Neural cell (in vitro differentiated cells): Measurements from ENCODE around the gene MED13.

Experiments
- EP300 ChIP-seq: fragments of 450-650 bp; conservative IDR thresholded peaks from 2 replicates; pipeline ENCODE4 v1.6.1; 2014; ENCODE audit warnings: antibody characterized with exemption, mild to moderate bottlenecking, moderate library complexity; ENCODE audit not compliant: poor library complexity, severe bottlenecking
- EZH2 ChIP-seq: fragments of 200-600, 300-800 bp; shearing (Covaris generic), sonication (generic); IDR thresholded peaks from 2 replicates; pipeline ENCODE4 v1.6.1; 2014; ENCODE audit warnings: antibody characterized with exemption, low read length, borderline replicate concordance, mild to moderate bottlenecking; ENCODE audit not compliant: insufficient read depth, poor library complexity, severe bottlenecking
- MXI1 ChIP-seq: fragments of 450-650 bp; conservative IDR thresholded peaks from 2 replicates; pipeline ENCODE4 v1.6.1; 2014; ENCODE audit warnings: antibody characterized with exemption, mild to moderate bottlenecking; ENCODE audit not compliant: poor library complexity, severe bottlenecking
- POLR2AphosphoS5 ChIP-seq: IDR thresholded peaks from 2 replicates; pipeline ENCODE4 v1.6.1; 2012
- RAD21 ChIP-seq: fragments of 450-650 bp; conservative IDR thresholded peaks from 2 replicates; pipeline ENCODE4 v1.6.1; 2014; ENCODE audit warnings: antibody characterized with exemption, mild to moderate bottlenecking, moderate library complexity
- TAF1 ChIP-seq: IDR thresholded peaks from 2 replicates; pipeline ENCODE4 v1.6.1; 2012; ENCODE audit warnings: low read depth
- TF ChIP-seq, protein P1 (sequence below): fragments of 450-650 bp; IDR thresholded peaks from 2 replicates; pipeline ENCODE4 v1.5.1; 2014; ENCODE audit warnings: antibody characterized with exemption, mild to moderate bottlenecking, moderate library complexity; ENCODE audit not compliant: poor library complexity, severe bottlenecking

DNA sequence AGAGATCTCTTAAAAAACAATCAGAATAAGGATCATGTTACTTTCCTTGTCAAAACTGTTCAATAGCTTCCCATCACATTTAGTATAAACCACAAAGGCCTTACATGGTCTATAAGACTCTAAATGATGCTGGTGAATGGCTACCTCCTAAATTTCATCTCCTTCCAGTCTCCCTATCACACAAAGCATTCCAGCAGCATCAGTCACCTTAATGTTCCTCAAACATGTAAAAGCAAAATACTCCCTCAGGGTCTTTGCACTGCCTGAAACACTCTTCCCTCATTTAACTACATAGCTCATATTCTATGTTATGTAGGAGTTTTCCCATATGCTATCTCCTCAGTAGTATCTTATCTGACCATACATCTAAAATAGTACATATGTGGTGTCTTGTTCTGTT is 83.8 kb downstream of the MED13 start:
- TF ChIP-seq, protein P1, sequence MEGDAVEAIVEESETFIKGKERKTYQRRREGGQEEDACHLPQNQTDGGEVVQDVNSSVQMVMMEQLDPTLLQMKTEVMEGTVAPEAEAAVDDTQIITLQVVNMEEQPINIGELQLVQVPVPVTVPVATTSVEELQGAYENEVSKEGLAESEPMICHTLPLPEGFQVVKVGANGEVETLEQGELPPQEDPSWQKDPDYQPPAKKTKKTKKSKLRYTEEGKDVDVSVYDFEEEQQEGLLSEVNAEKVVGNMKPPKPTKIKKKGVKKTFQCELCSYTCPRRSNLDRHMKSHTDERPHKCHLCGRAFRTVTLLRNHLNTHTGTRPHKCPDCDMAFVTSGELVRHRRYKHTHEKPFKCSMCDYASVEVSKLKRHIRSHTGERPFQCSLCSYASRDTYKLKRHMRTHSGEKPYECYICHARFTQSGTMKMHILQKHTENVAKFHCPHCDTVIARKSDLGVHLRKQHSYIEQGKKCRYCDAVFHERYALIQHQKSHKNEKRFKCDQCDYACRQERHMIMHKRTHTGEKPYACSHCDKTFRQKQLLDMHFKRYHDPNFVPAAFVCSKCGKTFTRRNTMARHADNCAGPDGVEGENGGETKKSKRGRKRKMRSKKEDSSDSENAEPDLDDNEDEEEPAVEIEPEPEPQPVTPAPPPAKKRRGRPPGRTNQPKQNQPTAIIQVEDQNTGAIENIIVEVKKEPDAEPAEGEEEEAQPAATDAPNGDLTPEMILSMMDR, result no peak
- no peak for TF ChIP-seq TAF1
- no peak for TF ChIP-seq MXI1
- no peak for TF ChIP-seq EP300
- TF ChIP-seq EZH2, result no peak
- no peak for TF ChIP-seq POLR2AphosphoS5
- TF ChIP-seq RAD21, result no peak
